GOT3 (cell line): ENCODE measurements around the gene HTRA2.

Experiments used
- DNase-seq: peaks from one replicate; lab custom pipeline; 2025; ENCODE audit warnings: mixed read lengths; lab: John Stamatoyannopoulos, UW

HTRA2 gene

GRCh38 chr2:74500578-74500946 is 29.2 kb upstream of the HTRA2 start:
- DNase-seq = no peak

- no peak for DNase-seq
These were observed 28.2 kb upstream of the HTRA2 start for GRCh38 chr2:74501335-74502071.

DNA sequence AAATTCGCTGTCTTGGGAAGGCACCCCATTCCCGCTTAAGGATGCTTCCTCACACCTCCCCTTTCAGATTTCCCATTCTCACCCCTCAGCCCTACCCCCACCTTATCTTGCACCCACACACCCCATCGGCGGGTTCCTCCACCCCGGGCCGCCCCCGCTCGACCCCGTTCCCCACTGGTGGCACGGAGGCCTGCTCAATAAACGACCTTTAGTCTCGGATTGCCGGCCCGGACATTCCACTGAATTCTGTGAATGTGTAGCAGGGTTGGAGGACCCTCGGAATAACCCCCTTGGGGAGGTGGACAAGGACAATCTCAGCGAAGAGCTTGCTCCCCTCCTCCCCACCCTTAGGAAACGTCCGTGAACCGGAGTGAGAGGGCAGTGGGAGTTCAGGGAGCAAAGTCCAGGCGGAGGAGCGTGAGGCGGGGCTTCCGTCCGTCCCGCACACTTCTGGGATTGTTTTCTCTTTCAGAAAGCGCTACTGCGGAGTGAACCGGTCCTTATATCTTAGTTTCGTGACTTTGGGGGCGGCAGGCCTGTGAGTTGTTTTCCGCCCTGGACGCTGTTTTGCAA is 27.5 kb upstream of the HTRA2 start:
- DNase-seq = no peak

DNA sequence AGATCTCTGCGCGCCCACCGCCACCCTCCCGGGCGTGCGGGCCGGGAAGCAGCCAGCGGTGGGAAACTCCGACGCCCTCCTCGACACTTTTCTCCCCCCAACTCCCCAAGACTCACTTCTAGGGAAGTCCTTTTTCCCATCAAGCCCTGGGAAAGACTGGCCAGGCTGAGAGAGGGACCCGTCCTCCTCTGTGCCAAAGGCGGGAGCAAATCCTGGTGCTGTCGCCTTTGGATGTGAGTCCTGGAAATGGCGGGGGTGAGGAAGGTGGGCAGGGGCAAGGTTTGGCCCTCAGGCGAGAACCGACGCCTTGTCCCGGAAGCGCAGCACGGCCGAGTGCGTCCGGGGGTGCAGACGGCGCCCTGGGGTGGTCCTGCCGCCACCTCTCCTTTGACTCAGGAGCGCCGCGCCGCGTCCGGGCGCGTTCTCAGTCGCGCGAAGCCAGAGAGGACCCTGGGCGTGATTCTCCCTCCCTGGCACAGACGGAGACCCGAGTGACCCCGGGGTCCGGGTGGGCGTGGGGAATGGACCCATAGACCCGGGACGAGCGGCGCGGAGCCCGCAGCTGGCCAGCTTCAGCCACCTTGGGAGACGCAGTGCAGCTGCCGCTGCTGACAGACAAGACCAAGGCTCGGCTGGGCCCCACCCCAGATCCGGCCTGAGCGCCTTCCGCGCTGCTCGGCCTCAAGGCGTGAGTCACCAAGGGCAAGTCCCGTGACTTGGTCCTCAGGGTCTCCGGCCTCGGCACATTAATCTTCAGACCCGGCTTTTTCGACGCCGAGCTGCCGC is 26.8 kb upstream of the HTRA2 start:
- peak; percentile 49 for DNase-seq

DNA sequence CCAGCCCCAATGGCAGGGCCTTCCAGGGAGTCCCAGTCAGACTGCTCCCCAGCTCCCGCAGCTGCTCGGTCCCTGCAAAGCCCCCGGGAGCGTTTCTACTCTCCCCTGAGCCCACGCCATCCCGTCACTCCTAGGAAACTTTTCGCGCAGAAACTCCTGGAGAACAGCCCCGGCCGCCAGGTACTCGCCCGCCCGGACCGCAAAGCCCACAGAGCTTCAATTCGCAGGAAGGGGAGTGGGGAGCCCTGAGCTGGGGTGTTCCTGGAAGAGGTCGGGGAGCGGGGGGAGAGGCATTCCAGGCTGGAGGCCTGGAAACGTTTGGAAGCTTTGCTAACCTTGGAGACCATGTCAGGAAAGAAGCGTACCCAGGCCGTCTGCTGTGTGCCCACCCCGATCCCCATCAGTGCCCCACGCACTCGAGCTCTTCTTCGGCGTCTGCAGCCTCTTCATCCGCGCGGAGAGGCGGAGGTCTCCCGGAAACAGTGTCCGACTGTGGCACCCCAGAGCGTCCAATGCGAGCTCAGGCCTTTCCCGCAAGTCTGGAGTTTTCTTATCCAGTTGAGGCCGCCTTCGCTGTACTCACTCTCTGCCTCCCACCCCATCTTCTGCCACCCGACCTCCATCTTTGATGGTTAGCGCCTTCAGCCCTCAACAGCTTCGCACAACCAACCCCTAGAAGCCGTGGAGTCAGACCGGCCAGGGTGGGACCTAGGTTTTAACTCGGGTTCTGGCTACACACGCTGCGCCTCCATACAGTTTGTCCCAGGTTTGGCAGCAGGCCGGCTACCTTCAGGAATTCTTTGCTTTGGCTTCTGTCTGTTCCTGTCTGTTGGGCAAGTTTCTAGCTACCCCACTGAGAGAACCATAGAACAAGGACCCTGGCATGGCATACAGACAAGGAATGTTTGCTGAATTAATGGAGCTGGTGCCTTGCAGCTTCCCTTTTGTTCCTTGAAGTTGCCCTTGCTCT is 25.9 kb upstream of the HTRA2 start:
- DNase-seq = no peak

DNA sequence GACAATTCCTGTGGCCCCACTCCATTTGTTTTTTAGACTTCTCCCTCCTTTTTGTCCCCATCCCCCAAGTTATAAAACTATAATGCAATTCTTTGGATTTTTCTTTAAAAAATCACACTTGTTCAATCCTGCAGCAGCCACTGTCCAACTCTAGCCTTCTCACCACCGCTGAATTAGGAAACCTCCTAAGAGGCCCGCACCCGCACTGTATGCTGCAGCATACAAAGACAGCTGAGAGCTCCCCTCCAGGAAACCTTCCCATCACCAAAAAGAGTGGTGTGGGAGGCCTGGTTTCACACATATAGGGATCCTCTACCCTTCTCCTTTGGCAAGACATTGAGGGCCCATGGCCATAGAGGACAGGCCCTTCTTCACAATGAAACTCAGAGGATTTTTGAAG is 25.1 kb upstream of the HTRA2 start:
- no peak for DNase-seq

- no peak for DNase-seq
These were observed 24.1 kb upstream of the HTRA2 start for GRCh38 chr2:74505448-74506246.

- peak; percentile 96 for DNase-seq
These were observed 22.4 kb upstream of the HTRA2 start, which contains the start of gene PCGF1 for GRCh38 chr2:74507145-74507925. PCGF1 (minus strand) TSS chr2:74507695; CDS start chr2:74507668, 27 bp downstream.

- peak; percentile 34 for DNase-seq
These were observed 21.7 kb upstream of the HTRA2 start for GRCh38 chr2:74507926-74508520.

- no peak for DNase-seq
These were observed 19.5 kb upstream of the HTRA2 start for GRCh38 chr2:74510272-74510671.

GRCh38 chr2:74511104-74511989 is 18.4 kb upstream of the HTRA2 start:
- DNase-seq = no peak

DNA sequence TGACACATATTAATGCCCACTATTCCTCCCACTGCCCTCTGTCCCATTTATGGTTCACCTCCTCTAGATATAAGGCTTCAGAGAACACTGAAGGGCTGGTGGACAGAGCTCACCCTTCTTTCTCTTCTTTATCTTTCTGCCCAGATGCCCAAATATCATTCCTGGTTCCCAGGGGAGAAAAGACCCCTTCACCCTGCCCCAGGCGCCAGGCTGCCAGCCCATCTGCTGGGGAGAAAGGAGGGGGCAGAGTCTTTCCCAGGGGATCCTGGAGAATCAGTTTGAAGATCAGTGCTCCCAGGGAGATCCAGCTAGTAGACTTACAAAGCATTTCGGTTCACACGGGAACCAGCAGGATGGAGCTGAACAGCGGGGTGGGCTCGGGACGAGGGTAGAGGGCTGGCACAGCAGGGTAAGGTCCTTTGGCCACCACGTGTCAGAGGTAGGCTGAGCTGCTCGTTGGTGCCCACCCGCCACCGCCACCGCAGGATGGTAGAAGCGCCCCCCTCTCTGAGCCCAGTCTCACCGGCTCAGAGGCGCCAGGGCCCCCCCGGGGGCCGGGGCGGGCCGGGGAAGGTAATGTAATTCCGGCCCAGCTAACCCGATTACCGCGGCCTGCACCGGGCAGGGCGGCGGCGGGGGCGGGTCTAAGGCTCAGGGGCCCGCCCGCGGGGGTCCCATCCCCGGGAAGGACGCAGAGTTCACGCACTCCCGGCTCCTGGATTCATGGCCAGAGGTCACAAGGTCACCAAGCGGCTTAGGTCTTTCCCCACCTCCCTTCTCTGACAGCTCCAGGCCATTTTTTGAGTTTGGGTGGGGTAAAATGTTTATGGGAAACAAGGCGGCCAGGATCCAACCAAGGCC is 16.8 kb upstream of the HTRA2 start:
- no peak for DNase-seq

DNA sequence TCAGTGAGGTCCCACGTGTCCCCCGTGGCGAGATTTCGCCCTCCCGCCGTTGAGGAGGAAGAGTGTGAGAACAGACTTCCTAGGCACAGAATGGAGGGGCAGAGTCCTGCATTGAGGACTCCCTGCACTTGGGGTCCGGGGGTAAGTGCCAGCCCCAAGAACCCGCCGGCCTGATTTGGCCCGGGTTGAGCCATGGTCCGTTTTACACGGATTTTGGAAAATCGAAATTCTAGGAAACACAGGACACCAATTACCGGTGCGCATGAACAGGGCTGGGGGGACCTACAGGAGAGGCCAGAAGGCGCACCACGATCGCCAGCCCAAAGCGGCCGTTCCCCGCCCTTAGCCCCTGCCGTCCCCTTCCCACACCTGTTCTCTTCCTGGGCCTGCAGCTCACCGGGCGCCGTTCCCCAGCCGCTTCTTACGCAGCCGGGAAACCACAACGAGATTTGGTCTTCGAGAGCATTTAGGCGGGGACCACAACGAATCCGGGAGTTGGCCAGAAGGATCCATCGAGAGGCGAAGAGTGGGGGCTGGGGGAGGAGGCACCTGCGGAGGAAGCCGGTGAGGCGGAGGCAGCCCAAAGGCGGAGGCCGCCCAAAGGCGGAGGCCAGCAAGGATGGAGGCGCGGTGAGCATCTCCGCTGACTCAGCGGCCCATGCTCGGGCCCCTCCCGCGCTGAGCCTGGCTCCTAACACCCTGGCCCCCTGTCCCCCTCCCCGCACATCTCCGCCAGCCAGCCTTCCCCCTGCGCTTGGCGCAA is 15.9 kb upstream of the HTRA2 start:
- no peak for DNase-seq

DNA sequence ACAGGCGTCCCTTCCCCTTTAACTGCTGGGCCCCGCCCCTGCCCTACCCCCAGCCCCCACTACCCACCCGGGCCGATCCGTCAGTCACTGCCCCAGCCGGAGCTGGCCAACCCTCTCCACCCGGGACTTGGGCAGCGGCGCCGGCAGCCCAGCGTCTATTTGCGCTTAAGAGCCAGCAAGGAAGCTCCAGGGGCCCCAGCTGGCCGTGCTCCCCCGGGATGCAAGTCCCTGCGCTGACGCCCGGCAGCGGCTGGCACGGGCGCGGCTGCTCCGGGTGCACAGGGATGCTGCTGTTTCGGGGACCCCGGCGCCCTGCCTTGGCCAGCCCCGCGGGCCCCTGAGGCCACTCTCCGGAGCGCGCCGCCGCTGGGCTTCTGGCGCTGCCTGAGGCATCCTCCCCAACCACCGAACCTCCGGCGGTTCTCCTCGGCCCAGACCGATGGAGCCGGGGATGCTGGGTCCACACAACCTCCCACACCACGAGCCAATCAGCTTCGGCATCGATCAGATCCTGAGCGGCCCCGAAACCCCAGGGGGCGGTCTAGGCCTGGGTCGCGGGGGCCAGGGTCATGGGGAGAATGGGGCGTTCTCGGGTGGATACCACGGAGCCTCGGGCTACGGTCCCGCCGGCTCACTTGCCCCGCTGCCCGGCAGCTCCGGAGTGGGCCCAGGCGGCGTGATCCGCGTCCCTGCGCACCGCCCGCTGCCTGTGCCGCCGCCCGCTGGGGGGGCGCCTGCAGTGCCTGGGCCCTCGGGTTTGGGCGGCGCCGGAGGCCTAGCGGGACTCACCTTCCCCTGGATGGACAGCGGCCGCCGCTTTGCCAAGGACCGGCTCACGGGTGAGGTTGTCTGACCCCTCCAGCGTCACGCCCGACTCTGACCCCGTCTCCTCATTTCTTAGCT is 15.1 kb upstream of the HTRA2 start, which contains the start of gene TLX2:
TLX2 (plus strand) TSS at position 83 of the 903 bp plus-strand sequence; CDS start at position 440, 357 bp downstream.
- no peak for DNase-seq

- DNase-seq = no peak
These were observed 14.3 kb upstream of the HTRA2 start for GRCh38 chr2:74515271-74515980.
